Effector CD4-positive, alpha-beta T cell (primary cell): ENCODE data around the gene GPC6.
"Not testable (repeated sequence)": the region's sequence is repeated elsewhere in the genome, so short reads cannot be mapped to it uniquely, and the experiment has no call there.

Experiments used
- DNase-seq: peaks from one replicate; pipeline ENCODE4 v3.0.0-alpha.2; 2020

The GPC6 gene

GRCh38 chr13:94280845-94281244 lies 1054.2 kb downstream of the GPC6 start:
- DNase-seq = no peak

GRCh38 chr13:94286581-94286980 lies 1060.0 kb downstream of the GPC6 start:
- DNase-seq = no peak

GRCh38 chr13:94291631-94292322 lies 1065.2 kb downstream of the GPC6 start:
- DNase-seq = no peak

- no peak for DNase-seq
Observed at GRCh38 chr13:94292323-94292640, 1065.7 kb downstream of the GPC6 start.

GRCh38 chr13:94296471-94296870 lies 1069.9 kb downstream of the GPC6 start:
- DNase-seq = no peak

GRCh38 chr13:94298346-94298745 lies 1071.7 kb downstream of the GPC6 start:
- DNase-seq = no peak

GRCh38 chr13:94300401-94300800 lies 1073.8 kb downstream of the GPC6 start:
- DNase-seq = no peak

GRCh38 chr13:94301487-94301886 lies 1074.9 kb downstream of the GPC6 start:
- no peak for DNase-seq

- not testable (repeated sequence) for DNase-seq
Observed at GRCh38 chr13:94302847-94303565, 1076.4 kb downstream of the GPC6 start.

- DNase-seq = no peak
Observed at GRCh38 chr13:94303644-94304174, 1077.1 kb downstream of the GPC6 start.

GRCh38 chr13:94305033-94305432 lies 1078.4 kb downstream of the GPC6 start:
- no peak for DNase-seq

- DNase-seq = no peak
Observed at GRCh38 chr13:94305463-94305862, 1078.9 kb downstream of the GPC6 start.

GRCh38 chr13:94305934-94306333 lies 1079.3 kb downstream of the GPC6 start:
- DNase-seq = no peak

GRCh38 chr13:94308832-94309231 lies 1082.2 kb downstream of the GPC6 start:
- no peak for DNase-seq

GRCh38 chr13:94309576-94309975 lies 1083.0 kb downstream of the GPC6 start:
- no peak for DNase-seq

GRCh38 chr13:94309997-94310855 lies 1083.6 kb downstream of the GPC6 start:
- no peak for DNase-seq

GRCh38 chr13:94311893-94312292 lies 1085.3 kb downstream of the GPC6 start:
- no peak for DNase-seq

GRCh38 chr13:94312511-94313216 lies 1086.1 kb downstream of the GPC6 start:
- no peak for DNase-seq

GRCh38 chr13:94313321-94313910 lies 1086.8 kb downstream of the GPC6 start:
- no peak for DNase-seq

GRCh38 chr13:94313926-94314325 lies 1087.3 kb downstream of the GPC6 start:
- DNase-seq = no peak

- no peak for DNase-seq
Observed at GRCh38 chr13:94315188-94315587, 1088.6 kb downstream of the GPC6 start.

- DNase-seq = no peak
Observed at GRCh38 chr13:94317063-94317491, 1090.5 kb downstream of the GPC6 start.
